C4-2B (cell line): ENCODE measurements around the gene ZFAND2B.

ENCODE experiments used
- CTCF ChIP-seq: fragments of 450-650 bp; conservative IDR thresholded peaks from 2 replicates; pipeline ENCODE4 v1.5.1; 2017; ENCODE audit warnings: mild to moderate bottlenecking
- ZFX ChIP-seq: fragments of 450-650 bp; IDR thresholded peaks from 2 replicates; pipeline ENCODE4 v1.6.1; 2017

DNA sequence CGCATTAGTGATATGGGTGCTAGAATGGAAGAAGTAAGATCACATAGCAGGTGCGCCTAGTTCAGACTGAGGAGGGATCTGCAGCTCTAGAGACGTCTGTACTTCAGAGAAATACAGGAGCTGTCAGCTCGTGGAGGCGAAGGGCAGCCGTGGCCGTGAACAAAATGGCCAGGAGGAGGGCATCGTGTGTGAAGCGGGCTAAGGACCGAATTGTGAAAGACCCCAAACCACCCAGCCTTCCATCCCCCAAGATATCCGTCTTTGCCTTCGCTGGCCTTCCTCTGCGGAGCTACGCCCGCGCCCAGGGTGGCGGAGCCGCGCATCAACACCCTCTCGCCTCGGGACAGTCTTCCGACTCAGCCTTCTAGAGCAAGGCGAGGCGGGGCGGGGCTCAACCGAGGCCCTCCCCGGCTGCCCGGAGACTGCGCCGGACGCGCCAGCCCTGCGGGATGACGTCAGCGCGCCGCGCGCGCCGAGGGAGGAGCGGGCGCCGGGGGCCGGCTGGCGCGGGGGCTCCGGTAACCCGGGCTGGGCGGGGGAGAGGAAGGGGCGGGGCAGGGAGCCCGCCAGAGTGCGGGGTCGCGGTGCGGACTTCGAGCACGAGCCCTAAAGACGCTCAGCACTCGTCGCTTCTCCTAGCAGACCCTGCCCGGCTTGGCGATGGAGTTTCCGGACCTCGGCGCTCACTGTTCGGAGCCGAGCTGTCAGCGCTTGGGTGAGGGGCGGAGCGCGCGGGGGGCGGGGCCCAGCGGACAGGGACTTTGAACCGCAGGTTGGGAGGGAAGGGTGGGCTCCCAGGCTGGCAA lies at the start of gene ZFAND2B:
- TF ChIP-seq CTCF: no peak
- TF ChIP-seq ZFX: no peak
